Esophagus squamous epithelium (tissue), 4 donors: Measurements from ENCODE around the gene OGFR.

Experiments
- POLR2A ChIP-seq, 4 donors: fragments of 450-650 bp; IDR thresholded peaks; one replicate each; pipeline ENCODE4 v1.6.1; 2017; ENCODE audit warnings: antibody characterized with exemption in 4 of 4, mild to moderate bottlenecking in 4 of 4, moderate library complexity in 3 of 4
- TF ChIP-seq, protein P1 (sequence below), 6 experiments: fragments of 450-650 bp in 4 of 6; fragments of 200-600 bp in 2 of 6; sonication (generic) in 2 of 6; IDR thresholded peaks; one replicate each; pipeline ENCODE4 v1.5.1; 2016 to 2019; ENCODE audit warnings: antibody characterized with exemption in 6 of 6, mild to moderate bottlenecking in 4 of 6, moderate library complexity in 4 of 6

DNA sequence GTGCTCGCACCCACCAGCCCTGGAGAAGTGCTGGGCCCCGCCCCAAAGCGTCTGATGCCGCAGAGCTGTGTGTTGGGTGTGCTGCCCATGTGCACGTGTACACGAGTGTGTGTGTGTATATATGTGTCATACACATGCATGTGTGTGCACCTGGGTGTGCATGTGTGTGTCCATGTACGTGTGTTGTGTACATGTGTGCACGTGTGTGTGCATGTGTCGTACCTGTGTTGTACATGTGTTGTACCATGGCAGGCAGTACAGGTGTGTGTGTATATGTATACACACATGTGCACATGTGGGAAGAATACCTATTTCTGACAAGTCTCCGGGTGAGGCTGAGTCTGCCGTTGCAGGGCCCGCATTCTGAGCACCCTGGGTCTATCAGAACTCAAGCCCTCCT lies 14.6 kb upstream of the OGFR start:
- TF ChIP-seq, protein P1, sequence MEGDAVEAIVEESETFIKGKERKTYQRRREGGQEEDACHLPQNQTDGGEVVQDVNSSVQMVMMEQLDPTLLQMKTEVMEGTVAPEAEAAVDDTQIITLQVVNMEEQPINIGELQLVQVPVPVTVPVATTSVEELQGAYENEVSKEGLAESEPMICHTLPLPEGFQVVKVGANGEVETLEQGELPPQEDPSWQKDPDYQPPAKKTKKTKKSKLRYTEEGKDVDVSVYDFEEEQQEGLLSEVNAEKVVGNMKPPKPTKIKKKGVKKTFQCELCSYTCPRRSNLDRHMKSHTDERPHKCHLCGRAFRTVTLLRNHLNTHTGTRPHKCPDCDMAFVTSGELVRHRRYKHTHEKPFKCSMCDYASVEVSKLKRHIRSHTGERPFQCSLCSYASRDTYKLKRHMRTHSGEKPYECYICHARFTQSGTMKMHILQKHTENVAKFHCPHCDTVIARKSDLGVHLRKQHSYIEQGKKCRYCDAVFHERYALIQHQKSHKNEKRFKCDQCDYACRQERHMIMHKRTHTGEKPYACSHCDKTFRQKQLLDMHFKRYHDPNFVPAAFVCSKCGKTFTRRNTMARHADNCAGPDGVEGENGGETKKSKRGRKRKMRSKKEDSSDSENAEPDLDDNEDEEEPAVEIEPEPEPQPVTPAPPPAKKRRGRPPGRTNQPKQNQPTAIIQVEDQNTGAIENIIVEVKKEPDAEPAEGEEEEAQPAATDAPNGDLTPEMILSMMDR (IDR thresholded peaks at IDR 0.05): no peak
- no peak for TF ChIP-seq POLR2A (IDR thresholded peaks at IDR 0.05)
